ENCODE data around the gene HADH. TPM values are rescaled to one million over a fixed set of nuclear protein-coding genes. Genes with fewer than 3 reads are reported as not detected.
A peak's percentile ranks its signal among the peaks of the same experiment; 100 is the strongest.
"Not testable (repeated sequence)": the region's sequence is repeated elsewhere in the genome, so short reads cannot be mapped to it uniquely, and the experiment has no call there.

Gene HADH
- total RNA-seq, result 249 TPM
- long read RNA-seq, full-length matches to known transcripts, result 822 of 842 reads
- long read RNA-seq, partial matches to known transcripts, result 11 of 842 reads
- long read RNA-seq, other reads (novel, unspliced or antisense), result 9 of 842 reads

DNA sequence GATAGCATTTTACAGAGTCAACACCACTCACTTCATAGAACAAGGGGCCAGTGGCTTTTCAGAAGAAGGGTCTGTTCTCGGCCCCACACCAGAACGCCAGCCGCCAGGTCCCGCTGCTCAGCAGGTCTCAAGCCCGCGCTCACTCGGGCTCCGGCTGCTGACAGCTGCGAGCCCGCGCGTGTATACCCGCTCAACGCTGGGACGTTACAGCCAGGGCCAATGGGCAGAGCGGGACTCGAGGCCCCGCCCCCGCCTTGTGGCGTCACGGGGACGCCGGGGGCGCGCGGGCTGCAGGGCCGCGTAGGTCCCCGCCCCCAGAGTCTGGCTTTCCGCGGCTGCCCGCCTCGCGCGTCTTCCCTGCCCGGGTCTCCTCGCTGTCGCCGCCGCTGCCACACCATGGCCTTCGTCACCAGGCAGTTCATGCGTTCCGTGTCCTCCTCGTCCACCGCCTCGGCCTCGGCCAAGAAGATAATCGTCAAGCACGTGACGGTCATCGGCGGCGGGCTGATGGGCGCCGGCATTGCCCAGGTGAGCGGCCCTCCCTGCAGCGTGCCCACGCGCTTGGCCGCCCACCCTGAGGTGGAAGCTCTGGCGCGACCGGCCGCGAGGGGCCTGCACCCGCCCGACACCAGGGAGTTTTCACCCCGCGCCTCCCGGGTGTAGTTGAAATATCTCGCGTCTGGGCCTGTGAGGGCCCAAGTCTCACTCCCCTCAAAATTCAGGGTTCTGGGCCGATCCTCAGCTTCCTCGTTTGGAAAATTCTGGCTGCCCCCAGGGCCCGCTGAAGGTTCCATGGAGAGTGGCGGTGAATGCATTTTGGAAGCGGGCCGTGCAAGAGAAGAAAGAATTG, at the start of gene HADH:
HADH (plus strand) TSS at position 353 of the 850 bp plus-strand sequence; CDS start at position 397, 44 bp downstream.
- ATAC-seq (ENCODE audit: poor library complexity) (peak; percentile 98), DNase-seq (peak; percentile 97)
- intact Hi-C loops (cut with DNase I), result loop anchor here (10.0 kb wide), 1 partner anchor 55 kb away; the partner anchor contains the start of gene CYP2U1

DNA sequence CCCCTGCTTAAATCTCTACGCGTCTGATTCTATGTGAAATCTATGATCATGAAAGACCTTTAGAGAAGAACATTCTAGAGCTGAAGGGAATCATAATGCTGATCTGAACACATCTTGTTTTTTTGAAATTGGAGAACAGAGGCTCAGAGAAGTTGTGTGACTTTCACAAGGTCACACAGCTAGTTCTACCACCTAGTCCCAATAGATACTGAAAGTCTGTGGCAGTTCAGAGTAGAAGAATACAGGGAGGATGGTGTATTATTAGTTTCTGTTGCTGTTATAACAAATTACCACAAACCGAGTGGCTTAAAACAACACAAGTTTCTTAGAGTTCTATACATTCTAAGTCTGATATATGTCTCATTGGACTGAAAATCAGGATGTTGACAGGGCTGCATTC, 43.9 kb upstream of the HADH start:
- ATAC-seq (ENCODE audit: poor library complexity) (no peak), DNase-seq (no peak)
- intact Hi-C loops (cut with DNase I), result no loop called here

DNA sequence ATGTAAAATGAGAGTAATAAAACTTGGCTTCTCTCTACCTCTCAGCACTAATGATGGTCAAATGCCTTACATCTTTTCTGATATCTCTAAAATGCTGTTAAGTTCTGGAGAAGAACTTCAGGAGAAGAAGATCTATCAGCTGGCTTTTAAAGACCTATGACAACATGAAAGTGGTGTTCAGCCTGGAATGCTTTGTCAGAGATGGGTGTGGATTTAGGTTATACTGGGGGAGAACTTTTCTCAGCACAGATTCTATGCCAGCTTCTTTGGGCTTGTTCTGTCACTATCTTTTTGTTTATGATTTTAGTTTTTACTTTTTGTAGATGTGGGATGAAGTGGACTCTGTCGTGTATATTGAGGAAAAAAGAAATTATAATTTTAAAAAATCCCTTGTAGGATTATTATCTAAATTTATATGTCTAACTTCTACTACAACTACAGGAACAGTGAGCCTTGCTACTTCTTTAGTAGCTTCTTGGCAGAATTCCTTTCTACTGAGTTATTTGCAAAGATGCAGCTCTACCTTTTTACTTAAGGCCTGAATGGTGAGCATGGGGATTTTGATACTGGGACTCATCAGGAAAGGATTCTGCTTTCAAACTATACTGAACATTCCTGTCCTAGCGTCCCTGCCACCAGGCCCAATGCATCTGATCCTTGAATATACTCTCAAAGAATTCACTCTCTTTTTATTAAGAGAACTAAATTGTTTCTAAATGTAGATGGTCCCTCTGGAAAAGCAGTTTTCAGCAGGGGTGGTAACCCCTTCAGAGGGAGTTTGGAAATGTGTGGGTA, 38.7 kb upstream of the HADH start:
- intact Hi-C loops (cut with DNase I), result no loop called here
- DNase-seq (no peak), ATAC-seq (ENCODE audit: poor library complexity) (no peak)

DNA sequence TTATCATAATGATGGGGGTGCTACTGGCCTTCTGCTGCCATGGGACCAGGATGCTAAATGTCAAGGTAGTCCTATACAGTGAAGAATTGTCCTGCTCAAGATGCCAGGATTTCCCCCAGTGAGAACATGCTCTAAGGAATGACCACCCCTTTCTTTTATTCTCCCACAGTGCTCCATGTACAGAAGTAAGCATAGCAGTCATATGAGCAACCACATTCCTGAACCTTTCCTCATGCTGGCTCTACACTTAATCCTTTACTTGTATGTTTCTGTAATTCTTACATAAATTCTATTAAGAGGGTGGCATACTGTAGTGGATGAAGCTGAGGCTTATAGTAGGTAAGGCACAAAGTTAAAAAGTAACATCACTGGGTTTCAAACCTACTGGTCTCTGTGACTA, 38.1 kb upstream of the HADH start:
- no peak for ATAC-seq (ENCODE audit: poor library complexity)

DNA sequence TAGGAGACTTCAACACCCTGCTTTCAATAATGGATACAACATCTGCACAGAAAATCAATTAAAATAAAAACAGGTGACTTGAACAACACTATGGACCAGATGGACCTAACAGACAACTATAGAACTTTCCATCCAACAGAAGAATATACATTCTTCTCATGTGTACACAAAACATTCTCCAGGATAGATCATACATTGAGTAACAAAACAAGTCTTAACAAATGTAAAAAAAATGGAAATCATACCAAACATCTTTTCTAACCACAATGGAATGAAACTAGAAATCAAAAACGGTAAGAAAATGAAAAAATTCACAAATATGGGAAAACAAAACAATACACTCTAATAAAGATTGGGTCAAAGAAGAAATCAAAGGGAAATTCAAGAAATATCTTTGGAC, 33.7 kb upstream of the HADH start:
- ATAC-seq (ENCODE audit: poor library complexity) (no peak), DNase-seq (no peak)
- intact Hi-C loops (cut with DNase I), result no loop called here

More for the DNA sequence above, 38.1 kb upstream of the HADH start:
- intact Hi-C loops (cut with DNase I), result no loop called here
- DNase-seq, result no peak

DNA sequence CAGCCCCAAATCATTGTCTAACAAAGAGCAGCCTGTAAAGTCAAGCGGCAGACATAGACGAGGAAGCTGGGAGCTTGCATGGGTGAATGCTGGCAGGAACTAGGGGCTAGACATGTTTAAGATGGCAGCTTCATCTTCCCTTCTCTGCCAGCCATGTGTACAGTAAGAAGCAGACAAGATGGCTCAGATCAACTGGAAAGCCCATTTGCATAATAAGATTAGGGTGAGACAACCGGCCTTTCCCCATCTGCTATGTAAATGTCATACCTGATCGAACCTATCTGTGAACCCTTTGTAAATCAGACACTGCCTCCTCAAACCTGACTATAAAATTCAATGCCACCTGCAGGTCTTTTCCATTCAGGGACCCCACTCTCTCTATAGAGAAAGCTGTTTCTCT, 22.8 kb upstream of the HADH start:
- intact Hi-C loops (cut with DNase I), result no loop called here
- ATAC-seq (ENCODE audit: poor library complexity) (no peak), DNase-seq (no peak)

DNA sequence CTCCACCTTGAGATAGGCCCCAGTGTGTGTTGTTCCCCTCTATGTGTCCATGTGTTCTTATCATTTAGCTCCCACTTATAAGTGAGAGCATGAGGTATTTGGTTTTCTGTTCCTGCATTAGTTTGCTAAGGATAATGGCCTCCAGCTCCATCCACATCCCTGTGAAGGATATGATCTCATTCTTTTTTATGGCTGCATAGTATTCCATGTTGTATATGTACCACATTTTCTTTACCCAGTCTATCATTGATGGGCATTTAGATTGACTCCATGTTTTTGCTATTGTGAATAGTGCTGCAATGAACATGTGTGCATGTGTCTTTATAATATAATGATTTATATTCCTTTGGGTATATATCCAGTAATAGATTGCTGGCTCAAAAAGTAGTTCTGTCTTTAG, 22.2 kb upstream of the HADH start:
- ATAC-seq (ENCODE audit: poor library complexity); intact Hi-C loops (cut with DNase I); DNase-seq: not testable (repeated sequence)

DNA sequence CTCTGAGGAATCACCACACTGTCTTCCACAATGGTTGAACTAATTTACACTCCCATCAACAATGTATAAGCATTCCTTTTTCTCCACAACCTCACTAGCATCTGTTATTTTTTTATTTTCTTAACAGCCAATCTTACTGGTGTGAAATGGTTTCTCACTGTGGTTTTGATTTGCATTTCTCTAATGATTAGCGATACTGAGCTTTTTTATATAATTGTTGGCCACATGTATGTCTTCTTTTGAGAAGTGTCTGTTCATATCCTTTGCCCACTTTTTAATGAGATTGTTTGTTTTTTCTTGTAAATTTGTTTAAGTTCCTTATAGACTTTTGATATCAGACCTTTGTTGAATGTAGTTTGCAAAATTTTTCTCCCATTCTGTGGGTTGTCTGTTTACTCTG, 21.8 kb upstream of the HADH start:
- DNase-seq; ATAC-seq (ENCODE audit: poor library complexity); intact Hi-C loops (cut with DNase I): not testable (repeated sequence)

DNA sequence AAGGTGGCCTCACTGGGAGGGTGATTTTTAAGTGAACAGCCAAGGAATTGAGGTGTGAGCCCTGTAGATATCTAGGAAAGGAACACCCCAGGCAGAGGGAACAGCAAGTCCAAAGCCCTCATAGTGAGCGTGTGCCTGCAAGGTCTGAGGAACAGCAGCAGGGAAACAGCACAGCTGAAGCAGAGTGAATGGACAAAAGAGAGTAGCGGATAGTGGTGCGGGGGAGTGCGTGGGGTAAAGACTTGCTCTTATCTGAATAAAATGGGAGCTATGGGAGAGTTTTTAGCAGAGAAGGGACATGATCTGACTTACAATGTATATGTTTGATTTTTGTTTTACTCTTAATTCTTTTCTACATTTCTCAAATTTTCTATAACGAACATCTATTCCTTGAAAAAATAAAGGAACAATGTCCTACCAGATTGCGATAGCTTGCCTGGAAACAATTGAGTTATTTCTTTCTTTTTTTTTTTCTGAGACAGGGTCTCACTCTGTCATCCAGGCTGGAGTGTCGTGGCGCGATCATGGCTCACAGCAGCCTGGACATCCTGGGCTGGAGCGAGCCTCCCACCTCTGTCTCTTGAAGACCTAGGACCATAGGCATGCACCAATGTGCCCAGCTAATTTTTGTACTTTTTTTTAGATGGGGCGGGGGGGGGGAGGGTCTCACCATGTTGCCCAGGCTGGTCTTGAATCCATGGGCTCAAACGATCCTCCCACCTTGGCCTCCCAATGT, 19.5 kb upstream of the HADH start:
- intact Hi-C loops (cut with DNase I), result no loop called here
- DNase-seq (no peak), ATAC-seq (ENCODE audit: poor library complexity) (no peak)

DNA sequence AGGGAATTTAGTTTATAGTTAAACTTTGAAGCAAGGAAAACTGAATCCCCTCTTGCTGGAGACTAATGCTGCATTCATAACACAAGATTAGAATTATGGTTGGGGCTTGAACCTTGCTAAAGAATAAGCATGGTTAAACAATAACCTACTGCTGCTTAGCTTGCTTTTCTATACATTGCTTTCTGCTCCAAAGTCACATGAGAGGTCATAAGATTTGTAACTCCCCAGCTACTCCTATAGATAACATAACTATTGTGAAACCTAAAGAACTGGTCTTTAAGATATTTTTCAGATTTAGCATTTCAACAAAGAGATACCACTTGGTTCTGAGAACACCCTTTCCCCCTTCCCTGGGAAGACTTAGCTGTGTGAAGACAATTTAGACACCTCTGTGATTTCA, 17.1 kb upstream of the HADH start:
- DNase-seq (no peak), ATAC-seq (ENCODE audit: poor library complexity) (no peak)
- intact Hi-C loops (cut with DNase I), result no loop called here

DNA sequence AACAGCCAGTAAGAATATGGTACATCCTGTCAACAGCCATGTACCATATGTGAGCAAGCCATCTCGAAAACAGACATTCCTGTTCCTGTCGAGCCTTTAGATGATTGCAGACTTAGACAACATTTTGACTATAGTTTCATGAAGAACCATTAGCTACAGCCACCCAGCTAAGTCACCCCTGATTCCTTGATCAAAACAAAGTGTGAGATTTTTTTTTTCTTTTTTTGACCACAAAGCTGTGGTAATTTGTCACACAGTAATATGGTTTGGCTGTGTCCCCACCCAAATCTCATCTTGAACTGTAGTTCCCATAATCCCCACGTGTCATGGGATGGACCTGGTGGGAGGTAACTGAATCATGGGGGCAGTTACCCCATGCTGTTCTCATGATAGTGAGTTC, 15.2 kb upstream of the HADH start:
- no peak for DNase-seq
- no peak for ATAC-seq (ENCODE audit: poor library complexity)
- intact Hi-C loops (cut with DNase I), result no loop called here

DNA sequence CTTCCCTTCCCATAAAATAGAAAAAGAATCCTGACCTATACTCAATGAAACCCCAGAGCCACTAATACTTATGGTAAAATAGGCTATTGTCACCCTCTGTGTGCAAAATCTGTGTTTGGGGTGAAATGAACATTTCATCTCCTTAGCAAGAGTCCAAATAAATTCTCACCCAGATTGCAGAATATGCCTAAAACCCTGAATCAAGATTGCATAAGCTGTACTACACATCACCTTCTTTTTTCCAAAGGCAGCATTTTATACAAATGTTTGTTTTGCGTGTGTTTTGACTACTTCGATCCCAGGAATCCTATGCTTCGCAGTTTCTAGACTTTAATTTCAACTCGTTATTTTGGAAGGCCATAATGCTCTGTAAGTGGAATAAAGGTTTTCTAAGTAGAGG, 12.2 kb upstream of the HADH start:
- ATAC-seq (ENCODE audit: poor library complexity), result no peak
- intact Hi-C loops (cut with DNase I), result no loop called here
- no peak for DNase-seq

DNA sequence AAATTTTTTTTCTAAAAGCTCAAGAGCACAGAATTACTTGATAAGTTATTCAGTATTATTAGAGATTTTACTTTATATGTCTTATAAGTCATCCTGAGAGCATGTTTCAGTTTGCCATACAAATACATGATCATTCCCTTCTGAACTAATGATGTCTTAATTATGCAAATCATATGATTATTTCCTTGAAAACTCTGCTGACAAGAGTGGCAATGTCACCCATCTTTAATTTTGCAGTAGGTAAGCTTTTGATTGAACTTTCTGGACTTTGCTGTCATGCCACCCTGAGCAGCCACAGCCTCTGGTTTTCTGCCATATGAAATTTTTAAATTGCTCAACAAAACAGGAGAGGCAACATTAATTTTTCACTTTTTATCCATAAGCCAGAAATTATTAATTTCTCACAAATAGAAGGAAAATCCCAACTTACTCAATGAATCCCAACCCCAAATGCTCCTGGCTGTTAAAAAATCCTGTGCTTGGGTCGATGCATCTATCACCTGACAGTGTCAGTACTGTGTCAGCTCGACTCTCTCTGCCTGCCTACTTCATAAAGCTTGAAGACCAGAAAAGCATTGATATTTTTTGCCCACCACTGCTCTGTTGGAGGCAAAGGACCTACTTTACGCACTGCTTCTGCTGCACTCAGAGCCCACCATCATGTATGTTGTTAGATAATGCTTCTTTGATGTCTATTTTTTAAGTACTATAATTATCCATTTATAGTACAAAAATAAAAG, 11.6 kb upstream of the HADH start:
- DNase-seq (no peak), ATAC-seq (ENCODE audit: poor library complexity) (no peak)
- intact Hi-C loops (cut with DNase I), result no loop called here

DNA sequence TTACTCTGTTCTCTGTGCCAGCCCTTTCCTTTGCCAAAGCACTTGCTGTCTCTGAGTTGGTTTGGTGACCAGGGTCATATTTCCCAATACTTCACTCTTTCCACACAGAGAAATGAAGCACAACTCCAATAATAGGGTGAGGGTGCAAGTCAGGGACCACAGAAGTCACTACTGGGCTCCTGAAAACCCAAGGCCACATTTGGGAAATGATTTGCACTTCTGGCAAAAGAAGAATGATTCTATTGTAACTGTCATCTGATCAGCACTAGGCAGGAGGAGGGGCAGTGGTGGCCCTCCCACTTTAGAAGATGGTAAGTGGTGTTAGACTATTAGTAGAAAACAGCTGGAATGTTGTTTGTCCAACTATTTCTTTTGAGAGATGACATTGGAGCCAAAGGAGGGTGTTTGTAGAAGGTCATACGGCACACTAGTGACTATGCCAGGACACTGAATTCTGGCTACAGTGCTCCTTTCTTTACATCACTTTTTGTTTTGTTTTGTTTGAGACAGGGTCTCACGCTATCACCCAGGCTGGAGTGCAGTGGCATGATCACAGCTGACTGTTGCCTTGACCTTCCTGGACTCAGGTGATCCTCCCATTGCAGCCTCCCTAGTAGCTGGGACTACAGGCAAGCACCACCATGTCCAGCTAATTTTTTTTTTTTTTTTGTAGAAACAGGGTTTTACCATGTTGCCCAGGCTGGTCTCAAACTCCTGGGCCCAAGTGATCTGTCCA, 10.8 kb upstream of the HADH start:
- DNase-seq, result no peak

DNA sequence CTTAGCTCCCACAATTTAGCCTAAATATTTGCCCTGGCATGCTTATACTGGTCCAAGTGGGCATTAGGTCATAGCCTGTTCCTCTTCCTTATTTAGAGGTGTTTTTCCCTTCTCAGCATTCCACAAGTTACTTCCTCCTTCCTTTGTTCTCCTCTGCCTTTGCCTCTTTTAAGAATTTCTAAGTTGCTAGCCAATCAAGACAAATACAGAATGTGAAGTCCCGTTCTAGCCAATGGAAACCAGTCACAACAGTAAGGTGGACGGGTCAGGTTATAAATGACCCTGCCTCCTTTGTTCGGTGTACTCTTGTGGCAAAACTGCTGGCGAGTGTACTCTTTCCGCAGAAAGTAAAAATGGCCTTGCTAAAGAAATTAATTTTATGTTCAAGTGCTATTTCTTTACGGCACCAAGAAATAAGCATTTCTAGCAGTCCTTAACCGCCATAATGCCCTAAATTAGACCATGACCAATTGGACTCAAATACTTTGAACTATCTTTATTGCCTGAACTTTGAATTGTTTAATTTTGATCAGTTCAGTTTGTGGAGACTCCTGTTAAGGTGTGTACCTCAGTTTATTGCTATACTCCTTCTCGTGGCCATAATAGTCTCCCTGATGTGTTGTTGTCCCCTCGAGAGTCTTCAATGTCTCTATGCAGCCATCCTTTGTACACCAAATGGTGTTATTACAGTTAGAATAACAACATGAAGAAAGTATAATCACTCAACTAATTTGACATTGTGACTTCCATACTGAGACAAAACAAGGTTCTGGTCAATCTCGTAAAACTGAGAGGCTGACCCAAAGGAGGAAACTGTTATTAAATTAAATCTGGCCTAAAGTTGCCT, 1.6 kb upstream of the HADH start:
- ATAC-seq (ENCODE audit: poor library complexity) (no peak), DNase-seq (no peak)
- intact Hi-C loops (cut with DNase I), result no loop called here

More for the DNA sequence above, 10.8 kb upstream of the HADH start:
- peak; percentile 38 for ATAC-seq (ENCODE audit: poor library complexity)
- intact Hi-C loops (cut with DNase I), result no loop called here

DNA sequence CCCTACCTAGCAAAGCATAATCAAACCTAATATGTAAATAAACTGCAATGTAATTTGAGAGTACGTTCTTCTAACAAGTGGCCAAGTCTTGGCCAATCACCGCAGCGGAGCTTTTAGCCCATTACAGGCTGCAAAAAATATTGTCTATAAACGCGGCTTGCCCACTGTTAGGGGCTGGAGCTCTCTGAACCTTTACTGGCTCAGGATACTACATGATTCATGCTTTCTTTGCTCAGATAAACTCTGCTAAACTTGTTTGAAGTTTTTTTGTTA, 990 bp upstream of the HADH start:
- DNase-seq (no peak), ATAC-seq (ENCODE audit: poor library complexity) (no peak)
- intact Hi-C loops (cut with DNase I), result no loop called here

DNA sequence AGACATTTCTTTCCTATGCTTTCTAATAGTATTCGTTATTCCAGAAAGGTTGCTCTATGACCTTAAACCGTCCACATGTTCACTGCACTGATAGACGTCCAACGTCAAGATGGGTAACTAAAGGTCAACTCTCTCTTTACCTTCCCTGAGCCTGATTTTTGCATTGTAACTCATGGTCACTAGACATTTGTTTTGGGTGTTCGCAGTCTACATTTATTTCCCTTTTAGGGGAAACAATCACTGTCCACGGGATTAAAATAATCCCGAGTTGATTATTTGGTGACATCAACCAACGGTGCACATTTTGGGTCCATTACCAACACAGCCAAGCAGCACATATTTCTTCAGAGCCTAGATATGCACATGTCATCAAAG, 540 bp upstream of the HADH start:
- peak; percentile 34 for ATAC-seq (ENCODE audit: poor library complexity)
- no peak for DNase-seq
- intact Hi-C loops (cut with DNase I), result no loop called here

All from Right ventricle myocardium superior (tissue), 1 donor.